BLaER1 (cell line): ENCODE measurements around the gene CALM1.
A peak's percentile ranks its signal among the peaks of the same experiment; 100 is the strongest.

Experiments used
- H3K27ac ChIP-seq: shearing (Covaris generic); formaldehyde crosslinking; 2 replicates; pipeline ENCODE4 v1.8.1; 2022
- H3K27me3 ChIP-seq: shearing (Covaris generic); formaldehyde crosslinking; 2 replicates; pipeline ENCODE4 v1.8.1; 2022
- H3K36me3 ChIP-seq: shearing (Covaris generic); formaldehyde crosslinking; 2 replicates; pipeline ENCODE4 v1.8.1; 2022
- H3K4me1 ChIP-seq: shearing (Covaris generic); formaldehyde crosslinking; 2 replicates; pipeline ENCODE4 v1.8.1; 2022
- H3K4me2 ChIP-seq: shearing (Covaris generic); formaldehyde crosslinking; 2 replicates; pipeline ENCODE4 v1.8.1; 2022
- H3K4me3 ChIP-seq: shearing (Covaris generic); formaldehyde crosslinking; 2 replicates; pipeline ENCODE4 v1.8.1; 2022
- H3K9ac ChIP-seq: shearing (Covaris generic); formaldehyde crosslinking; 2 replicates; pipeline ENCODE4 v1.8.1; 2022
- H3K9me3 ChIP-seq: shearing (Covaris generic); formaldehyde crosslinking; 2 replicates; pipeline ENCODE4 v1.8.1; 2022
- H4K20me1 ChIP-seq: shearing (Covaris generic); formaldehyde crosslinking; 2 replicates; pipeline ENCODE4 v1.8.1; 2022
- Cebpa-rat ChIP-seq: shearing (Covaris generic); IDR thresholded peaks from 2 replicates; pipeline ENCODE4 v1.8.1; 2022

The CALM1 gene

DNA sequence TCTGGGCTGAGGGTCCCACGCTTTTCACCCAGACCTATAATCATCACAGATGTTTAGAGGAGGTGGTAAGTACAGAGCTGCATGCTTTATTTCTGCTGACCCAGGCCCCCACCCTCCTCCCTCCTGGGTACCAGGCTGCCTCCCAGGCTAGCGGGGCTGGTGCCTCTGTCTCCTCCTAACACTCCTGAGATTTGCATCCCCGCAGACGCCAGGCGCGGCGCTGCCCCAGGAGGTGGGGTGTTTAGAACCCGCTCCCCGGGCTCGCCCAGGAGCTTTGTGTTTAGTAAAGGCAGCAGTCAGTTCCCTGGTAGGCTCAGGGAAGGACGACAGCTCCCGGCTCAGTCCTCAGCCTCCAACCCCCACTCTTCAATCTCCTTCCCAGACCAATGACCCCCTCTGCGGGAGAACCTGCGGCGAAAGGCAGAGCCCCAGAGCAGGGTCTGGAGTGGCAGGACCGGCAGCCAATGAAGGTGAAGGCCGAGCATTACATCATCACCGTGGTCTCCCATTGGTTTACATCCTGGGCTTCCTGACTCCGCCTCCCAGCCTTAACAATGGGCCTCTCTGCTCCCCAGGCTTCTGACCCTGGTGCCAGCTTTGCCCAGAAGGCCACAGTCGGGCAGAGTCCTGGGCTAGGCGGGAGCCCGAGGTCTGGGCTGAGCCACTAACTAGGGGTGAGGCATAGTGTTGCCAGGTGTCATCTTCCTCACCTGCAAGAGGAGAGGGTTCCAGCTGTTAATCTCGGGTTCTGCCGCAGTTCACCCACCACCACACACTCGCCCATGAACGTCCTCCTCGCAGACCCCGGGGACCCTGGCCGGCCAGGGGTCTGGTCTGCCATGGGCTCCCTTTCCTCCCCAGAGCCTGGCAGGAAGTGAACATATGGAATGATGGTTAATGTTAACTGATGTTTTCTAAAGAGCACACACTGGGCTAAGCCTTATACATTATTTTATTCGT, 57.5 kb downstream of the CALM1 start:
- peak overlapping the region; percentile 38 for H3K4me2 ChIP-seq

GRCh38 chr14:90455100-90455571, 58.3 kb downstream of the CALM1 start:
- Histone ChIP-seq H3K4me2 (no peak overlapping the region), H3K4me1 (peaks cover 57% of the 10 kb centered on the region), H3K27ac (no peak overlapping the region; the same call in 1 of the 2 replicates), H3K27me3 (no peaks in the 10 kb centered on the region), H4K20me1 (no peaks in the 10 kb centered on the region), H3K9ac (no peak overlapping the region), H3K4me3 (no peak overlapping the region), H3K9me3 (no peaks in the 10 kb centered on the region), H3K36me3 (no peaks in the 10 kb centered on the region)
- no peak for TF ChIP-seq Cebpa-rat

More for the DNA sequence above, 57.5 kb downstream of the CALM1 start:
- Histone ChIP-seq H3K4me3 (no peak overlapping the region), H4K20me1 (no peaks in the 10 kb centered on the region), H3K27me3 (no peaks in the 10 kb centered on the region), H3K36me3 (no peaks in the 10 kb centered on the region), H3K9ac (no peak overlapping the region), H3K4me1 (peaks cover 65% of the 10 kb centered on the region), H3K27ac (peak overlapping the region; percentile 76; the same call in 1 of the 2 replicates), H3K9me3 (no peaks in the 10 kb centered on the region)
- no peak for TF ChIP-seq Cebpa-rat

DNA sequence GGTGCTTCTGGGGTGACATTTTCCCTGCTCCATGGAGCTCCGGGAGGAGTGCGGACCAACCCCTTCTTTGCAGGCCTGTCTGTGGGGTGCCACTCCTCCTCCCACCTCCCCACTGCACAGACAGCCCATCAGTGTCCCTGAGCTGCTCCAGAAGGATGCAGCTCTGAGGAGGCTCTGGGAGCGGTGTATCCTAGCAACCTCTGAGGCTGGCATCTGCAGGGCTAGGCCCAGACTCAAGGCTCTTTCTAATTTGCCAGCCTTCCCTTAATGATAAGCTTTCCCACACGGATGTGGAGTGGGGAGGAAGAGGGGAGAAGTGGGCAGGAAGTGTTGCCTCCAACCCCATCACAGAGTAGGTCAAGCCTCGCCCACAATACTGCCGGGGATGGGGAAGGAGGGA, 59.7 kb downstream of the CALM1 start:
- Histone ChIP-seq H4K20me1 (no peaks in the 10 kb centered on the region), H3K36me3 (no peaks in the 10 kb centered on the region), H3K4me2 (no peak overlapping the region), H3K4me1 (peaks cover 42% of the 10 kb centered on the region), H3K9ac (no peak overlapping the region), H3K4me3 (no peak overlapping the region), H3K27ac (no peak overlapping the region), H3K27me3 (no peaks in the 10 kb centered on the region), H3K9me3 (no peaks in the 10 kb centered on the region)
- no peak for TF ChIP-seq Cebpa-rat

GRCh38 chr14:90457186-90457585, 60.4 kb downstream of the CALM1 start:
- no peaks in the 10 kb centered on the region for H3K9me3 ChIP-seq
- no peak overlapping the region for H3K4me2 ChIP-seq
- H3K4me1 ChIP-seq, result peaks cover 36% of the 10 kb centered on the region
- no peak overlapping the region for H3K27ac ChIP-seq
- no peak overlapping the region for H3K4me3 ChIP-seq
- H3K27me3 ChIP-seq, result no peaks in the 10 kb centered on the region
- H3K36me3 ChIP-seq, result no peaks in the 10 kb centered on the region
- no peak overlapping the region for H3K9ac ChIP-seq
- no peak for TF ChIP-seq Cebpa-rat
- no peaks in the 10 kb centered on the region for H4K20me1 ChIP-seq
